Measurements from ENCODE around the gene SHMT1.
"Not testable (repeated sequence)": the region's sequence is repeated elsewhere in the genome, so short reads cannot be mapped to it uniquely, and the experiment has no call there.

Gene SHMT1

DNA sequence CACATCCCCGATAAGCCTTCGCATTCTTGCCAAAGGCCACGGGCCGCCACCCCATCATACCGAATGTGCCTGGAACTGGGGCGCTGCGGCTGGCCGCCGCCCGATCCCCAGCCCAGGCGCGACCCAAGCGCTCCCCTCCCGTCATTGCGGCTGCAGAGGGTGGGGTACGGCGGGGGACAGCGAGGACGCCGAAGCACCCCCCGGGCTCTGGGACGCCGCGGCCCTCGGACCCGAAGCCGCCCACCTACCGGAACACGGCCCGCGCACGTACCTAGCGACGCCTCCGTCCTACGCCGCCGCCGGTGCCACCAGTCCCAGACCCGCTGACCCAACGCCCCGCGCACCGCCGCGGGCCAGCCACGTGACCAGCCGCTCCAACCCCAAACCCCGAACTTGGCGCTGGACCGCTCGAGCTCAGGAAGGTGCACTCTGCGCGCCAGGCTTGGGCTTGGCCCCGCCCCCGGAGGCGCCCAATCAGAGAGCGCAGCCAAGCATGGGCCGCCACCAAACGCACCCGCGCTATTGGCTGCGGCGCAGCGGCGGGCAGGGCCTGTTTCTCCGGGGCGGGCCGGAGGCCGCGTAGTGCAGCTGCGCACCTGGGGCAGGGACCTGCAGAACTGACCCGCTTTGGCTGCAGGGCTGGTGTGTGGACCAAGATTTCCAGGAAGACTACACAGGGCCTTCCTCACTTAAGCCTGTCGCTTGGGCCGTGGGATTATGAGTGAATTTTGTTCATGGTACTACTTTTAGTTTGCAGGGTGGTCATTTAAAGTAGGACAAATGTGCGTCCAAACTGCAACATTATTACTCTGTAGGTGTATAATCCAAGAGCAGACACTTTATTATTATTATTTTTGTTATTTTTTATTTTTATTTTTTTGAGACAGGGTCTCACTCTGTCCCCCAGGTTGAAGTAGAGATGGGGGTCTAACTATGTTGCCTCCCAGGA lies at the start of gene SHMT1:
Gene SHMT1 (minus strand): TSS at position 450 of the 949 bp plus-strand sequence. CDS start 7,569 bp downstream, outside the sequence.
- DNase-seq (peak; percentile 90), ATAC-seq (replicated peaks) (peak; percentile 99 to 100)
- Mint-ChIP-seq H3K36me3 (peaks cover 2 to 9% of the 10 kb centered on the region in 2 donors), H3K27me3 (no peaks in the 10 kb centered on the region), H3K4me3 (peak within 1 kb of the TSS; percentile 93 to 96), H3K27ac (peak within 1 kb of the TSS; percentile 88), H3K4me1 (peaks cover 8 to 16% of the 10 kb centered on the region in 2 donors), H3K9me3 (no peaks in the 10 kb centered on the region)

DNA sequence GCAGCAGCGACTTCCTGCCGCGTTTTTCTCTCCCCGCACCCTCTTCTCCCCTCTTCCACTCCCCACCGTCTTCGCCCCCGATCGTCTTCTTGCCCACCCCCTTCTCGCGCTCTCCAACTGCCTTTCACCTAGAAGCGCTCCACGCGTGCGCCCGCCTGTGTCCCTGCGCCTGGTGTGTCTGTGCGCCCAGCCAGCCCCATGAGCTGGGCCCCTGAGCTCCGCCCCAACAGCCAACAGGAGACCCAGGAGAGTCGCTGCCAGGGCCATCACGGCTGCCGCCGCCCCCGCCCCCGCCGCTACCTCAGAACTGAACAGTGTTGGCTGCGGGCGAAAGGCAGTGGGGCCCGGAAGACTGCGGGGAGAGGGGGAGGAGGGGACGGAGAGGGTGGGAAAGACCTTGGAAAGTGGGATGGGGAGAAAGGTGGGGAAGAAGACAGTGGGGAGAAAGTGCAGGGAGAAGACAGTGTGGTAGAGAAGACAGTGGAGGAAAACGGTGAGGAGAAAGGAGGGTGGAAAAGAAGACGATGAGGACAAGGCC lies 48.7 kb upstream of the SHMT1 start:
- ATAC-seq (replicated peaks) = peak; percentile 98
- not testable (repeated sequence) for H3K27me3 Mint-ChIP-seq, H3K36me3 Mint-ChIP-seq, DNase-seq, H3K4me3 Mint-ChIP-seq, H3K9me3 Mint-ChIP-seq, H3K27ac Mint-ChIP-seq
- H3K4me1 Mint-ChIP-seq = peaks cover 9 to 14% of the 10 kb centered on the region in 2 donors

DNA sequence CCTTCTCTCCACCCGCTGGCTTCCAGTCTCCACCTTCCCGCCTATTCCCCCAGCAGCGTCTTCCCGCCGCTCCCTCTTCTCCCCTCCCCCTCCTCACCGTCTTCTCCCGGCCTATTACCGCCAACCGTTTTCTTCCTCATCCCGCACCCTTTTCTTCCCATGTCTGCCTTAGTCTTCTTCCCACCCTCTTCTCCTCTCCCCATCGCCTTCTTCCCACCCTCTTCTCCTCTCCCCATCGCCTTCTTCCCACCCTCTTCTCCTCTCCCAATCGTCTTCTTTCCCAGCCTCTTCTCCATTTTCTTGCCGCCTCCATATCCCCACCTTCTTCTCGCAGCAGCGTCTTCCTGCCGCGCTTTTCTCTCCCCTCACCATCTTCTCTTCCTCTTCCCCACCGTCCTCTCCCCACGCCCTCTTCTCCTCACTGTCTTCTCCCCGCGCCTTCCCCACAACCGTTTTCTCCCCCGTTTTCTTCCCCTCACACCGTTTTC lies 48.1 kb upstream of the SHMT1 start:
- H3K9me3 Mint-ChIP-seq, H3K27me3 Mint-ChIP-seq, H3K36me3 Mint-ChIP-seq: not testable (repeated sequence)
- DNase-seq (peak; percentile 13), ATAC-seq (replicated peaks) (peak; percentile 65 to 68)
- peaks cover 9 to 14% of the 10 kb centered on the region in 2 donors for H3K4me1 Mint-ChIP-seq
- H3K27ac Mint-ChIP-seq = peak overlapping the region; percentile 94
- H3K4me3 Mint-ChIP-seq = peak overlapping the region; percentile 89 to 93

GRCh38 chr17:18410736-18411135 lies 47.4 kb upstream of the SHMT1 start:
- Mint-ChIP-seq H3K4me3 (peak overlapping the region; percentile 80 to 89), H3K27ac (peak overlapping the region; percentile 73), H3K4me1 (peaks cover 9 to 14% of the 10 kb centered on the region in 2 donors)
- not testable (repeated sequence) for H3K36me3 Mint-ChIP-seq; ATAC-seq (replicated peaks); H3K9me3 Mint-ChIP-seq; H3K27me3 Mint-ChIP-seq; DNase-seq

GRCh38 chr17:18409321-18409720 lies 46.0 kb upstream of the SHMT1 start:
- DNase-seq; H3K27ac Mint-ChIP-seq; H3K9me3 Mint-ChIP-seq; ATAC-seq (replicated peaks); H3K4me3 Mint-ChIP-seq; H3K36me3 Mint-ChIP-seq; H3K27me3 Mint-ChIP-seq: not testable (repeated sequence)
- H3K4me1 Mint-ChIP-seq = peaks cover 9 to 14% of the 10 kb centered on the region in 2 donors

- H3K36me3 Mint-ChIP-seq; ATAC-seq (replicated peaks); H3K9me3 Mint-ChIP-seq; DNase-seq; H3K27ac Mint-ChIP-seq; H3K27me3 Mint-ChIP-seq; H3K4me3 Mint-ChIP-seq: not testable (repeated sequence)
- peaks cover 9 to 14% of the 10 kb centered on the region in 2 donors for H3K4me1 Mint-ChIP-seq
Measured at GRCh38 chr17:18408906-18409305, 45.6 kb upstream of the SHMT1 start.

DNA sequence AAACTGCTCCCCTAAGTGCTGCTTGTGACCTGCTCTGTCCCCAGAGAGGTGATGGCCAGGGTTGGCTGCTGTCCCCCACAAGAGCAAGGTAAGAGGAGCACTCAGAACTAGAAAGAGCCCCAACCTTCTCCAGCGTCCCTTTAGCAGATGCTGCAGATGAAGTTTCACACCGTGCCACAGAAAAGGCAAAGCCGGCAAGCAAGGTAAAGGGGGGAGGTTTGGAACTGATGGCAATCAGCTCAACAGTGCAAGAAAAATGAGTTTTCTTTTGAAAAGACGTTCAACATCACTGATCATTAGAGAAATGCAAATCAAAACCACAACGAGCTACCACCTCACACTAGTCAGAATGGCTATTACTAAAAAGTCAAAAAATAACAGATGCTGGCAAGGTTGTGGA lies 40.3 kb upstream of the SHMT1 start:
- not testable (repeated sequence) for H3K9me3 Mint-ChIP-seq, H3K4me3 Mint-ChIP-seq, H3K27ac Mint-ChIP-seq, H3K4me1 Mint-ChIP-seq, H3K36me3 Mint-ChIP-seq, DNase-seq, H3K27me3 Mint-ChIP-seq
- peak; percentile 93 to 97 for ATAC-seq (replicated peaks)

- H3K27me3 Mint-ChIP-seq, H3K4me3 Mint-ChIP-seq, H3K27ac Mint-ChIP-seq, H3K4me1 Mint-ChIP-seq, H3K9me3 Mint-ChIP-seq, DNase-seq, H3K36me3 Mint-ChIP-seq: not testable (repeated sequence)
- peak; percentile 36 to 37 for ATAC-seq (replicated peaks)
Measured at GRCh38 chr17:18403166-18403565, 39.8 kb upstream of the SHMT1 start.

GRCh38 chr17:18401872-18402590 lies 38.7 kb upstream of the SHMT1 start:
- not testable (repeated sequence) for H3K4me1 Mint-ChIP-seq; H3K36me3 Mint-ChIP-seq; ATAC-seq (replicated peaks); H3K9me3 Mint-ChIP-seq; H3K27ac Mint-ChIP-seq; DNase-seq; H3K27me3 Mint-ChIP-seq; H3K4me3 Mint-ChIP-seq

GRCh38 chr17:18388728-18389127 lies 25.4 kb upstream of the SHMT1 start:
- not testable (repeated sequence) for H3K36me3 Mint-ChIP-seq, H3K27ac Mint-ChIP-seq, DNase-seq, H3K4me3 Mint-ChIP-seq, H3K9me3 Mint-ChIP-seq
- H3K4me1 Mint-ChIP-seq = peaks cover 3 to 14% of the 10 kb centered on the region in 2 donors
- peaks cover 9 to 14% of the 10 kb centered on the region in 2 donors for H3K27me3 Mint-ChIP-seq
- peak; percentile 98 to 99 for ATAC-seq (replicated peaks)

DNA sequence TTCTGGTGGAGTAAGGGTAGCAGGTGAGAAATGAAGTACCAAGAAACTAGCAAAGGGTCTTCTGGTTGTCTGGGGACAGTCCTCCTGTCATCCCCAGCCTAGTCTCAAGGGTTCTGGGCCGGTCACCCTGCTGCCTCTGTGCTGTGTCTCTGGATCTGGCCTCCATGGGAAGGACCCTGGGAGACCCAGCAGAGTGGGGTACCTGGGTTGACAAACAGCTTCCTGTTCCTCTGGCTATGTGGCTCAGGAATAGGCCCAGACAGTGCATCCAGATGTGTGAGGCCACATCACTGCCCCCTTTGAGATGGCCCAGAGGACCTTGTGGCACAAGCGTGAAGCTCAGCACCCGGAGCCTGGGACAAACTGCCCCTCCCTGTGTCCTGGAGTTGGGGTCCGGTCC lies 24.9 kb upstream of the SHMT1 start:
- not testable (repeated sequence) for H3K4me3 Mint-ChIP-seq, H3K9me3 Mint-ChIP-seq, H3K36me3 Mint-ChIP-seq, DNase-seq, H3K27ac Mint-ChIP-seq
- ATAC-seq (replicated peaks) = peak; percentile 7 to 8
- peaks cover 3 to 14% of the 10 kb centered on the region in 2 donors for H3K4me1 Mint-ChIP-seq
- peaks cover 10 to 15% of the 10 kb centered on the region in 2 donors for H3K27me3 Mint-ChIP-seq

DNA sequence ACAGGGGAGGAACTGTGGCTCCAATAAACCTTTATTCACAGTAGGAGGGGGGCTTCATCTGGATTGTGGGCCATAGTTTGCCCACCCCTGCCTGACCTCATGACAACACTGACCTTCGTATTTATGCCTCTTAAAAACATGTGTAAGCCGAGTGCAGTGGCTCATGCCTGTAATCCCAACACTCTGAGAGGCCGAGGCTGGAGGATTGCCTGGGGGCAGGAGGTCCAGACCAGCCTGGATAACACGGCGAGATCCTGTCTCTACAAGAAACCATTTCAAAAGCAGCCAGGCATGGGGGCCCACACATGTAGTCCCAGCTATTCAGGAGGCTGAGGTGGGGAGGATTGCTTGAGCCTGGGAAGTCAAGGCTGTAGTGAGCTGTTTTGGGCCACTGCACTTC lies 24.2 kb upstream of the SHMT1 start:
- Mint-ChIP-seq H3K4me1 (peaks cover 6 to 14% of the 10 kb centered on the region in 2 donors), H3K27me3 (peaks cover 14 to 20% of the 10 kb centered on the region in 2 donors)
- not testable (repeated sequence) for H3K4me3 Mint-ChIP-seq; H3K27ac Mint-ChIP-seq; DNase-seq; H3K9me3 Mint-ChIP-seq; H3K36me3 Mint-ChIP-seq; ATAC-seq (replicated peaks)

- peaks cover 33 to 35% of the 10 kb centered on the region in 2 donors for H3K27me3 Mint-ChIP-seq
- not testable (repeated sequence) for ATAC-seq (replicated peaks); DNase-seq; H3K36me3 Mint-ChIP-seq; H3K27ac Mint-ChIP-seq; H3K9me3 Mint-ChIP-seq; H3K4me3 Mint-ChIP-seq
- H3K4me1 Mint-ChIP-seq = peaks cover 6 to 14% of the 10 kb centered on the region in 2 donors
Measured at GRCh38 chr17:18384271-18384670, 20.9 kb upstream of the SHMT1 start.

DNA sequence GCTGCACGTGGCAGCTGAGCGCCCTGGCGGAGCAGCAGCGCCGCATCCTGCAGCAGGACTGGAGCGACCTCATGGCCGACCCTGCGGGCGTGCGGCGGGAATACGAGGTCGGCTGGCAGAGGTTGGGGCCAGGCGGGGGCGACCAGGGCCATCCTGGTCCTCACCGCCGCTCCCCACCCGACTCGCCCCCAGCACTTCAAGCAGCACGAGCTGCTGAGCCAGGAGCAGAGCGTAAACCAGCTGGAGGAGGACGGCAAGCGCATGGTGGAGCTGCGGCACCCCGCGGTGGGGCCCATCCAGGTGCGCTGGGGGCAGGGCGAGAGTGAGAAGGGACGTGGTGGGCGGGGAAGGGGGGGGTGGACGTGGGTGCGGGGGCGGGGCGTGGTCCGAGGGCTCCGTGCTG lies 19.7 kb upstream of the SHMT1 start:
- H3K4me1 Mint-ChIP-seq = peaks cover under 1 to 11% of the 10 kb centered on the region in 2 donors
- H3K36me3 Mint-ChIP-seq, DNase-seq, H3K9me3 Mint-ChIP-seq, H3K27ac Mint-ChIP-seq: not testable (repeated sequence)
- ATAC-seq (replicated peaks) = peak in 1 of 2 donors; percentile 70
- H3K4me3 Mint-ChIP-seq = peak overlapping the region; percentile 39 to 52
- H3K27me3 Mint-ChIP-seq = peaks cover 33 to 35% of the 10 kb centered on the region in 2 donors

Measured in stimulated activated naive B cell treated with anti-CD40 and anti-IgM and Interleukin-4, amounts not matched to agents 10 μg/mL and 1 μg/mL and 100 μg/mL, for 72 hours (primary cell).